Hematopoietic multipotent progenitor cell treated with erythropoietin and hydrocortisone succinate and interleukin-3 and kit ligand, for 4 days (in vitro differentiated cells): ENCODE results near the gene PTRHD1.
"Not testable (repeated sequence)": the region's sequence is repeated elsewhere in the genome, so short reads cannot be mapped to it uniquely, and the experiment has no call there.

ENCODE experiments used
- DNase-seq: peaks from one replicate; pipeline ENCODE4 v3.0.0-alpha.2; 2015

Gene PTRHD1

DNA sequence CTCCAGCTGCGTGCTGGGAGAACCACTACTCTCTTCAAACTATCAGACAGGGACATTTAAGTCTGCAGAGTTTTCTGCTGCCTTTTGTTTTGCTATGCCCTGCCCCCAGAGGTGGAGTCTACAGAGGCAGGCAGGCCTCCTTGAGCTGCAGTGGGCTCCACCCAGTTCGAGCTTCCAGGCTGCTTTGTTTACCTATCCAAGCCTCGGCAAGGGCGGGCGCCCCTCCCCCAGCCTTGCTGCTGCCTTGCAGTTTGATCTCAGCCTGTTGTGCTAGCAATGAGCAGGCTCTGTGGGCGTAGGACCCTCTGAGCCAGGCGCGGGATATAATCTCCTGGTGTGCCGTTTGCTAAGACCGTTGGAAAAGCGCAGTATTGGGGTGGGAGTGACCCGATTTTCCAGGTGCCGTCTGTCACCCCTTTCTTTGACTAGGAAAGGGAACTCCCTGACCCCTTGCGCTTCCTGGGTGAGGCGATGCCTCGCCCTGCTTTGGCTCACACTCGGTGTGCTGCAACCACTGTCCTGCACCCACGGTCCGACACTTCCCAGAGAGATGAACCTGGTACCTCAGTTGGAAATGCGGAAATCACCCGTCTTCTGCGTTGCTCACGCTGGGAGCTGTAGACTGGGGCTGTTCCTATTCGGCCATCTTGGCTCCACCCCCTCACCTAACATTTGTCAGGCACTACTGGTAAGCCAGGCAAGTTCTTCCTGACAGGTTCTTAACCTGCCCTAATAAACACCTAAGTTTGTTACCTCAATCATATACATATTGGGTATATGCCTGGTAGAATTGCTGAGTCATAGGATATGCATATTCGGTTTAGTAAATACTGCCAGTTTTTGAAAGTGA is 12.8 kb upstream of the PTRHD1 start:
- not testable (repeated sequence) for DNase-seq

- not testable (repeated sequence) for DNase-seq
Observed at GRCh38 chr2:24800487-24800886, 7.3 kb upstream of the PTRHD1 start.

- DNase-seq, result peak; percentile 34
Observed at GRCh38 chr2:24797644-24798043, 4.5 kb upstream of the PTRHD1 start.

DNA sequence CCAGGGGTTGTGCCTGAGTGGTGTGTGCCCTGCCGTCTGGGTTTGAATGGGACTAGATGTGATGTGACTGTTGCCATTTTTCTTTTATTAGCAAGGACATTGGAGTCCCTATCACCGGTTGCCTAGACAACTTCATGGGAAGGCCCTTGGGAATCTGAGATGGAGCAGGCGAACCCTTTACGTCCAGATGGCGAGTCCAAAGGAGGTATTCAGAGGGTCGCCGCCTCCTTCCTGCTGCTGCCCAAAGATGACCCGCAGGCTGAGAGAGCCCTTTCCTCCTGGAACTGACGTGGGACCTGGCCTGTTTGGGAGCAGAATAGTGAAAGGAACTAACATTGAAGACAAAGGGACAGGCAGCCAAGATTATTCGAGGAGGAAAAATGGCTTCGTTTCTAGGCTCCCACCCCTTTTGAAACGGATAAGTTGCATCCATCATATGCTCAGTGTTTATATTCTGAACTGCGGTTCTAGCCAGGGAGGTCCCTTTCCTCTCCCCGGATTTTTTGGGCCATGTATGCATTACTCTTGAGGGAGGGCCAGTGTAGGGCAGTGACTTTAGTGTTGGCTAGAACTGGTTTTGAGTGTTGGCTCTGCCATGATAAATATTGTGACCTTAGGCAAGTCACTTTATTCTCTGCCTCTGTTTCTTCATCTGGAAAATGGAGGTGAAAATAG is 707 bp upstream of the PTRHD1 start:
- peak; percentile 48 for DNase-seq

DNA sequence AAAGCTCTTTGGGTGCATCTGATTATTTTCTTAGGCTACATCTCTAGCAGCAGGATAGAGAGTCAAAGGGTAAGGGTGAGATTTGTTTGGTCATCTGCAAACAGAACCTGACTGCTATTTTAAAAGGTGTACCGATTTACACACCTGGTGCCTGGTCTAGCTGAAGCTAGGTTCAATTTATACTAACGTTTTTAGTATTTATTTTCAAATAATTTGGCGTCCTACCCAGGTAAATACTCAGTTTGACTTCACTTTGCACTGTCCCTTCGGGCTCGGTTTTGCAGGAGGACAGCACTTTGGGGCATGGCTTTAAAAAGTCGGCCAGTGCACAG is 683 bp downstream of the PTRHD1 start:
- no peak for DNase-seq

- DNase-seq, result no peak
Observed at GRCh38 chr2:24791452-24791851, 1.7 kb downstream of the PTRHD1 start.

DNA sequence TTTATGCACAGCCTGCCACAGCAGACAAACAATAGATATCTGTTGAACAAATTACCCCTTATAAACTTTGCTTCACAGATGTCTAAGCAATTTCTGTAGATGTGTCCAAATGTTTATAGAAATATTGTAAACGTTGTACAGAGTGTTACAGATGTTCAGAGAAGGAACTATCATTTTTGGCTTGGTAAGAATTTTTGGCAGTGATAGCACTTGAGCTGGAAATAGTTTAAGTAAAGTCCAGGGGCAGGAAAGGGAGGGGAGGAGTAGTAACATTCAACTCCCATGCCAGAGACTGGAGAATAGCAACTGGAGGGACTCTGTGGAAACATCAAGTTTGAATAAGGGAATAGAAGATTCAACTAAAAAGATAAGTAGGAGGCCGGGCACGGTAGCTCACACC is 4.4 kb downstream of the PTRHD1 start:
- DNase-seq, result no peak

DNA sequence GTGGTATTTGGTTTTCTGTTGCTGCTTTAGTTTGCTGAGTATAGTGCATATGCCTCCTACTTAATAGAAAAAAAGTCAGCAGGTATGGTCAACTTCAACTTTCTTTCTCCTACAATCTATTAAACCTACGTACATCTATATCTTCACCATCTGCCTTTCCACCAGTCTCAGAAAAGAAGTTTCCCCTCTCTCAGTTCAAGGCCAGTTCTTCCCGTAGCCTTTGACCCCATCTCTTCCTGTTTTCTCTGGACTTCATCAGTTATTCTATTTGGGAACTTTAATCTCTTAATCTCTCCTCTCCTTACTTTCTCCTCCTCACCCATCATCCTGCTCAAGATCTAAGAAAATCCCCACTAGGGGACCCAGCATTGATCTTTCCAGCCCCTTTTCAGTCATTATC is 5.7 kb downstream of the PTRHD1 start:
- no peak for DNase-seq

DNA sequence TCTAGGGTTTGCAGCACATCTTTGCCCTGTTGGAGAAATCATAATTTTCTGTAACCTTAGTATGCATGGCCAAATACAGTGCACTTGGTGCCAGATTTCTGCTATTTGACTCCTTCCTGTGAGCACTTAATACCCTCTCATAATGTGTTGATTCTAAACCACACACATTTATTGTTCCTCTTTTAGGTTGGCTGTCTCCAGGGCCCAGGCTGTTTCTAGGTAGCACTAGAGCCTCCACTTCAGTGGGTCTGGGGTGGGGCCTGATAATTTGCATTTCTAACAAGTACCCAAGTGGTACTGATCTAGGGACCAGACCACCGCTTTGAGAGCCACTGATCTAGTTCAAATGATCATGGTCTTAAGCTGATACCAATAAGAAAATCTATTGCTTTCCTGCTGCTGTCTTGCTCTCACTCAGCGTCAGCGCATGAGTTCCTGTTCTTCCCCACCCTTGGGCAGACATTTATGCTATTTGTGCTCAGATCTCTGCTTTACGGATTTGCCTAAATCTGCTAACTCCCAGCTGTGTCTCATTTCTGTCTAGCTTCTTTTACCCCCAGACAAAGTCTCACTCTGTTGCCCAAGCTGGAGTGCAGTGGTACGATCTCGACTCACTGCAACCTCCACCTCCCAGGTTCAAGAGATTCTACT is 7.4 kb downstream of the PTRHD1 start:
- peak; percentile 77 for DNase-seq

DNA sequence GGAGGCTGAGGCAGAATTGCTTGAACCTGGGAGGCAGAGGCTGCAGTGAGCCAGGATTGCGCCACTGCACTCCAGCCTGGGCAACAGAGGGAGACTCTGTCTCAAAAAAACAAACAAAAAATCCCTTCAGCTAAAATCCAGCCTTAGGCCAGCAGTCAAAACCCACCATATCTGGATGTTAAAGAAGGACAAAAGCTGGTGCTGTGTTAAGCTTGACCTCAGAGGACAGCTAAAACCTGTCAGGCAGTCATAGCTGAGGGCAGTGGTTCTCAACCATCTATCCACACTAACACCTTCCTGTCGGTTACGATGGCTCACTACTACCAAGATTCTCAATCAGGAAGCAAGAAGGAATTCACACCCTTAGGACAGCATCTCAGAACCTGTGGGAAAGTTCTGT is 9.6 kb downstream of the PTRHD1 start:
- no peak for DNase-seq

DNA sequence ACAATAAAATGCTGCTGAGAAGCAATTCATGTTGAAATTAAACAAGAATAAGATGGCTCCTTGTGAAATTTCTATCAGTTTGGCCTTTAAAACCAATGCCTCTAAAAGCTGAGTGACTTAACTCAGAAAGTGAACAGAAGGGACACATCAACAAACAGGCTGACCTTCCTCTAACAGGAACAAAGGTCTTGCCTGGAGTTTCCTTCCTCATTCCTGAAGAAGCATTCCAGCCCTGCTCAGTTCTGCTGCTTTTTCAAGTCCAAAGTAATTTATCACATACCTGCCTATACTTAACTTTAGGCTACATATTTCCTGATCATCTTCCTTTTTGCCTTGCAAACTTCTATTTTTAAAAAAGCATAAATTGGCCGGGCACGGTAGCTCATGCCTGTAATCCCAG is 14.1 kb downstream of the PTRHD1 start:
- no peak for DNase-seq

- DNase-seq, result no peak
Observed at GRCh38 chr2:24774373-24774772, 18.8 kb downstream of the PTRHD1 start.

GRCh38 chr2:24771764-24772586 is 21.2 kb downstream of the PTRHD1 start:
- DNase-seq, result no peak

DNA sequence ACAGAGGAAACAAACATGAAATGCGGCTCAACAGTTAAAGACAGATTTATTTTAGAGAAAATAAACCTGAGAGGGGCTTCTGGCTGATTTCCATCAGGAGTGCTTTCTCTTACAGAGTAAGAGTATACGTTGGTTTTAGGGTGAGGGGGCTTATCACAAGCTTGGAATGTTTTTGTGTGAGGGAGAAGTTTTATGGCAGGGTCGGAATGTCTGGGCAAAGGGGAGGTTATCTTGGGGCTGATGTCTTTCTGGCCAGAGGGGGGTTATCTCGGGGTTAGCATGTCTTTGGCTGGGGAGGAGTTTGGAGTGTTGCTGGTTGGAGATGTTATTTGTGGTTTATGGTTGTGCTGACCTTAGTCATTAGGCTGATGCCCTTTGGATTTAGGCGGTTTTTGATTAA is 22.1 kb downstream of the PTRHD1 start:
- DNase-seq, result no peak

DNA sequence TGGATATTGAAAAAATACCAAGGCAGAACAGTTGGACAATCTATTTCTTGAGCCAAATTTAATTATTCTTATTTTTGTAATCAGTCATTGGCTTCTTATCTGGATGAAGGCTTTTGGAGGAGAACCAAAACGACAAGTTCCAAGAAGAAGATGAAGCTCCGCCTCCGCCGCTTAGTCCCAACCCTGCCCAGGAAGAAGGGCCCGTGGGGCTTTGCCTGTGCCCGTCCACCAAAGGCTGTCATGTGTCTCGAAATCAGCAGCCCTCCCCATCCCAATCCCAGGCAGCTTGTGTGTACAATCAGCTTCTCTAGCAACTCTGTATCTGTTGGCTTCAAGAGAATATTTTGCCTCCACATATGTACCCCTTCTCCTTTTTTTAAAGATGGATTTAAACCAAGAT is 24.6 kb downstream of the PTRHD1 start:
- no peak for DNase-seq

GRCh38 chr2:24768013-24768412 is 25.2 kb downstream of the PTRHD1 start:
- no peak for DNase-seq

DNA sequence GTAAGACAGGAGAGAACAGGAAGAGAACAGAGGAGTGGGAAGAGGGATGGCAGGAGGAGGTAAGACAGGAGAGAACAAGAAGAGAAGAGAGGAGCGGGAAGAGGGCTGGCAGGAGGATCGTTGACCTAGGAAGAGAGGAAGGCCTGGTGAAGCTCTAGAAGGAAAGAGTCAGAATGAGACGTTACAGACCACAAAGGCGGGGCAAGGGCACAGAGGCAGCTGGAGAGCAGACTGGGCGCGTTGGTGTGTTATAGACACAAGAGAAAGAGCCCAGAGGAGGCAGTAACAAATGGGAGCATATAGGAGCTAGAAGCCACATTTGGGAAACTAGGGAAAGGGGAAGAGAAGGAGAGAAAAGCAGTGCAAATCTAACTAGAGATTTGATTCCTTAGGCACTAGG is 26.6 kb downstream of the PTRHD1 start:
- DNase-seq, result peak; percentile 42

- DNase-seq, result no peak
Observed at GRCh38 chr2:24763843-24764242, 29.3 kb downstream of the PTRHD1 start.

DNA sequence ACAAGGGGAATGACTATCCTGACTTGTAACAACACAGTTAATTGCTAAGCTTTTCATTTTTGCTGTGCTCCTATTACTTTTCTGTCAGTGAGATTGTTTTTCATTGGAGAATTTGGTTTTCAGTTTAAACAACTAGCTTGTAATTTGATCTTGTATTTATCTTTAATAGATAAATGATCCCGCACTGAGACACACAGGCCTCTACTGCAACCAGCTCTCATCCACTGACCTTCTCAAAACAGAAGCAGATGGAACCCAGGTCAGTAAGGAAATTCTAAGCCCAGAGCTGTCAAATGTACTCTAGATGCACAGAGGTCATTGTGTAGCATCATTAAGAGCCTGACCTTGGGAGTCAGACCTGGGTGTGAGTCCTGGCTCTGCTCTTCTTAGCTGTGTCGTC is 30.7 kb downstream of the PTRHD1 start:
- DNase-seq, result no peak

DNA sequence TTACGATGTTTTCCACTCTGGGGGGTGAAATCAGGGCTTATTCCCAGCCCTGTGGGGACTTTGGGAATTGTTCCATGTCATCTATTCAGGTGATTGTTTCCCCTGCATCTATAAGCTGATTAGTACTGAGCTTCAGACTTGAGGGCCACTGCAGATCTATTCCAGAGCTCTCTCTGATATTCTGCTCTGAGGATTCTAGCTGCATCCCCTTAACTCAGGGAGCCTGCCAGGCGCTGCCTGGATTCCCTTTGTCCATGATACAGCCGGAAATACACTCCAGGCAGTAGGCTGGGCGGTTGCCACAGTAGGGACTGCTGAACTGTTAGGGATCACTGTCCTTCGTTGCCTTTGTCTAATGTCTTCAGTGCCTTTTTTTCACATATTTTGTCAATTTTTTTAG is 31.3 kb downstream of the PTRHD1 start:
- no peak for DNase-seq

- DNase-seq, result no peak
Observed at GRCh38 chr2:24756789-24757188, 36.4 kb downstream of the PTRHD1 start.

DNA sequence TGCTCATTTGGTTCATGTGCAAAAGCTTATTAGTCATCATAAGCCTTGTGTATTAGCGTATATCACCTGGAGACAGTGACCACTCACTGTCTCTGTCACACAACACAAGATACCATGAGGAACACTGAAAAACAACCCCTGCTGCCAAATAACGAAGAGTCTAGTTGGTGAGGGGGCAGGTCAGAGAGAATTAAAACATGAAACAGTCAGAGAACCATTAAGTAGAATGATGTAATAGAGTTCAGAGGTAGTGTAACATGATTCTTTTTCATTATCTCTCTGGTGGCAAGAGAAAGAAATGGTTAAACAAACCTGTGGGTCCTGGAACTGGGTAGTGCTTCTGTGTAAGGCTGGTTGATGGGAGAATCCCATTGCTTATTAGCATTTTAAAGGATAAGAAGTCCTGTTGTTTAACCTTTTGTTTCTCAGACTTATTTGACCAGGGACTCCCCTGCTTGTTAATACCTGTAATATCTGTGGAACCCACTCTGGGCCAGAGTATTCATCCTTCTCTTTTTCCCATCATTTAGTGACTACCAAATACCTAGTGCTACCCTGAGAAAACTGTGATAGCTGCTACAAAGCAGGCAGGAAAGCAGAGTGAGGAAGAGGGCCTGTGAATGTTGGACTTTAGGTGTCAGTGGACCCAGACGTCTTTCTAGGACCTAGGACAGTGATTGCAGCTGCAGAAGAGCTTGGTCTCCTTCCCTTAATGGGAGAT is 38.0 kb downstream of the PTRHD1 start:
- no peak for DNase-seq
